Common myeloid progenitor, CD34-positive (primary cell): ENCODE data around the gene STPG3.

Experiments
- CTCF ChIA-PET: fragments of 350-600 bp; sonication (Branson Sonifier 250); formaldehyde crosslinking; loops from one replicate; lab custom pipeline; 2021; ENCODE audit warnings: antibody characterized with exemption; lab: Charles Lee
- POLR2A ChIA-PET: fragments of 350-600 bp; sonication (Branson Sonifier 250); formaldehyde crosslinking; loops from one replicate; lab custom pipeline; 2021; ENCODE audit warnings: antibody characterized with exemption; lab: Charles Lee
- DNase-seq, 3 donors: peaks; one replicate each; pipeline versions ENCODE4 v3.0.0 to v3.0.0-alpha.2; 2013
- H3K27ac ChIP-seq, 2 experiments: 1 replicate in 1 of 2; 2 replicates in 1 of 2; pipeline ENCODE4 v1.7.0; 2013; ENCODE audit warnings: inconsistent platforms in 2 of 2, low read length in 2 of 2, mild to moderate bottlenecking in 2 of 2, low read depth in 1 of 2, moderate library complexity in 1 of 2; ENCODE audit not compliant: severe bottlenecking in 2 of 2, insufficient read depth in 1 of 2, poor library complexity in 1 of 2
- H3K27me3 ChIP-seq, 5 experiments: replicated peaks in 2 of 5; 1 replicate in 3 of 5; 2 replicates in 2 of 5; pipeline versions ENCODE4 v1.6.1 to v1.7.0; 2013; ENCODE audit warnings: low read length in 4 of 5, mild to moderate bottlenecking in 2 of 5, moderate library complexity in 2 of 5, inconsistent platforms in 1 of 5; ENCODE audit not compliant: insufficient read depth in 5 of 5, control insufficient read depth in 4 of 5
- H3K36me3 ChIP-seq, 4 experiments: 1 replicate in 2 of 4; 2 replicates in 2 of 4; pipeline versions ENCODE4 v1.6.1 to v1.7.0; 2013; ENCODE audit warnings: low read length in 3 of 4, control low read depth in 1 of 4, mild to moderate bottlenecking in 1 of 4; ENCODE audit not compliant: control insufficient read depth in 4 of 4, insufficient read depth in 4 of 4
- H3K4me1 ChIP-seq, 4 experiments: 1 replicate in 3 of 4; 2 replicates in 1 of 4; pipeline versions ENCODE4 v1.6.1 to v1.7.1; 2013; ENCODE audit warnings: low read length in 3 of 4, mild to moderate bottlenecking in 3 of 4, control low read depth in 1 of 4, inconsistent platforms in 1 of 4, moderate library complexity in 1 of 4; ENCODE audit not compliant: control insufficient read depth in 4 of 4, insufficient read depth in 4 of 4; ENCODE audit errors: control extremely low read depth in 1 of 4
- H3K4me3 ChIP-seq, 7 experiments: 1 replicate in 4 of 7; 2 replicates in 3 of 7; pipeline versions ENCODE4 v1.5.1 to v1.7.0; 2013; ENCODE audit warnings: mild to moderate bottlenecking in 7 of 7, low read length in 6 of 7, moderate library complexity in 6 of 7, inconsistent platforms in 2 of 7, low read depth in 2 of 7, control low read depth in 1 of 7; ENCODE audit not compliant: insufficient read depth in 4 of 7, control insufficient read depth in 1 of 7; ENCODE audit errors: extremely low read depth in 1 of 7
- H3K9me3 ChIP-seq, 5 experiments: 1 replicate in 4 of 5; 2 replicates in 1 of 5; pipeline versions ENCODE4 v1.6.1 to v1.7.1; 2013; ENCODE audit warnings: low read length in 4 of 5, mild to moderate bottlenecking in 2 of 5, inconsistent platforms in 1 of 5, low read depth in 1 of 5, moderate library complexity in 1 of 5; ENCODE audit not compliant: control insufficient read depth in 4 of 5, insufficient read depth in 2 of 5; ENCODE audit errors: control extremely low read depth in 1 of 5
- WGBS: methylation state at CpG from one replicate; pipeline ENCODE4 v1.1.5; 2013; ENCODE audit not compliant: insufficient coverage; 5-methylcytosine and 5-hydroxymethylcytosine counted together

The STPG3 gene

DNA sequence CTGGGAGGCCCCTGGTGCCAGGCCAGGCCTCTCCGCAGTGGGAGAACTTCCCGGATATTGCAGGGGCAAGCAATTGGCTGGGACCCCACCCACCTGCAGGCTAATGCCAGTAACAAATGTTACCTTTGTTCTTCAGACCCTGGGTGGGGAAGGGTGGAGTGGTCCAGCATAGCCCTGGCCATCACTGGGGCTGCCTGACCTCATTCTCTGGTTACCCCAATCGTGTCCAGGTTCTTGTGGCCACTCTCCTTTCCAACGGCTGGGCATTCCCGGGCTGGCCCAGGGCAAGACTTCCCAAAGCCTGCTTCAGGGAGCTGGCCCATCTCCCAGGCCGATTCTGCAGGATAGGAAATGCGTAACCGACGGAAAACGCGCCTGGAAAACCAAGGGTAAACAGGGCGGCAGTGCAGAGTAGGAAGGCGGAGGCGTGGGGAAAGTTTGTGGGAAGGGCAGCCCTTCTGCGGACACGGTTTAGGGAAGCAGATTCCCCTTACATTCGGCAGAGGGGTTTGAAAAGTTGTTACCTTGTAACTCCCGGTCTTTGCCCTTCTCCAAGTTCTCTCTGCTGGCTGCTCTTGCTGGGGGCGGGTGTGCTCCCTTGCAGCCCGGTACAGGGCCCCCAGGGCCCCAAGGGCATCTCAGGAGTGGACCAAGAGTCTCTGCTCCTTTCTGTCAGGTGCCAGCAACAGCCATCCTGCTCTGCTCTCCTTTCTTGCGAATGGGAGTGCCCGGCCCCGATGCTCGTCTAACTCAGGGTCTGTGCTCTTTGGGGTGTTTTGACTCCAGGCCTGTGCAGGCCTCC is 47.5 kb downstream of the STPG3 start:
- POLR2A ChIA-PET: no interaction called here
- DNase-seq: no peak
- CTCF ChIA-PET: interaction anchor here (1.6 kb wide), 1 partner anchor 12 kb away, joined by 4 read pairs; no protein-coding TSS in a partner anchor
- H3K4me3 ChIP-seq: no peak overlapping the region
- H3K4me1 ChIP-seq: peaks cover 5 to 54% (median 53%) of the 10 kb centered on the region in 4 experiments
- H3K27me3 ChIP-seq: peaks cover 0 to 17% (median 3%) of the 10 kb centered on the region in 5 experiments
- H3K9me3 ChIP-seq: no peaks in the 10 kb centered on the region
- no peaks in the 10 kb centered on the region for H3K36me3 ChIP-seq
- H3K27ac ChIP-seq: no peak overlapping the region
- 98% methylated on average over 24 of the region's 24 CpGs for WGBS

DNA sequence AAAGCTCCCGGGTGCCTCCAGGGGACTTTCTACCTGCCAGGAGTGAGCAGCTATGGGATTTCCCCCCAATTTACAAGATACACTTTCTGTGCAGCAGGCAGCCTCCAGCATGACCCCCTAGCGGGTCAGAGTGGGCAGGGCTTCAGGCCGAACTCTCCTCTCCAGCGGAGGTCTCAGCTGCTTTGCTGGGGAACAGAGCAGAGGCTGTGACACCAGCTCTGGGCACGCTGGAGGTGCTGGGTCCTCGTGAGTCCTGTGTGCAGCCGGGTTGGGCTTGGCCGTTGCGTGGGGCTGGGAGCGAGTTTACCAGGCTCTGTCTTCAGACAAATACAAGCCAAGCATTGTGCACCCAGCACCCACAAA is 48.1 kb downstream of the STPG3 start:
- no peak for DNase-seq
- Histone ChIP-seq H3K4me3 (no peak overlapping the region), H3K4me1 (peaks cover 5 to 57% (median 55%) of the 10 kb centered on the region in 4 experiments), H3K27me3 (peaks cover 0 to 17% (median 3%) of the 10 kb centered on the region in 5 experiments), H3K27ac (no peak overlapping the region), H3K9me3 (no peaks in the 10 kb centered on the region), H3K36me3 (no peaks in the 10 kb centered on the region)
- WGBS: 95% methylated on average over 9 of the region's 10 CpGs
- CTCF ChIA-PET: interaction anchor here (1.6 kb wide), 1 partner anchor 12 kb away, joined by 4 read pairs; no protein-coding TSS in a partner anchor
- POLR2A ChIA-PET: no interaction called here

DNA sequence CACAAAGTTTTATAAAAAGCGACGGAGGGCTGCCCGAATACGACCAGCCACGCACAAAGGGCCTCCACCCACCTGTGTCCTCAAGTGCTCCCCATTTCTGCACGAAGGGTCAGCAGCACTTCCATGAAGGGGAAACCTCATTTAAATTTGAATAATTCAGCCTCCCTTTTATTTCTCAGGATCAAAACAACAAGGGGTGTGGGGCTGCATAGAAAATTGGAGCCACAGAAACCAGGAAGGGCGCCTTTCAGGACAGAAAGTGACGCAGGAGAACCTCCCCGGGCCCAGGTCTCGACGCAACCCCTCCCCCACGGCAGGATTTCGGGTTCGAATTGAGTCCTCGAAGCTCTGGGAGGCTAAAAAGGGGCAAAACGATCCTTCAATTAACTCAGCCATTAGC is 48.9 kb downstream of the STPG3 start:
- Histone ChIP-seq H3K27ac (peak overlapping the region in 1 of 2 experiments; percentile 25), H3K4me3 (peak overlapping the region in 2 of 7 experiments; percentile 16 to 69), H3K4me1 (peaks cover 5 to 62% (median 58%) of the 10 kb centered on the region in 4 experiments), H3K27me3 (peaks cover 0 to 17% (median 3%) of the 10 kb centered on the region in 5 experiments), H3K9me3 (no peaks in the 10 kb centered on the region), H3K36me3 (no peaks in the 10 kb centered on the region)
- DNase-seq: no peak
- ChIA-PET CTCF (interaction anchor here (0.9 kb wide), 1 partner anchor 109 kb away, joined by 3 read pairs; no protein-coding TSS in a partner anchor), POLR2A (no interaction called here)
- 91% methylated on average over 10 of the region's 16 CpGs for WGBS

DNA sequence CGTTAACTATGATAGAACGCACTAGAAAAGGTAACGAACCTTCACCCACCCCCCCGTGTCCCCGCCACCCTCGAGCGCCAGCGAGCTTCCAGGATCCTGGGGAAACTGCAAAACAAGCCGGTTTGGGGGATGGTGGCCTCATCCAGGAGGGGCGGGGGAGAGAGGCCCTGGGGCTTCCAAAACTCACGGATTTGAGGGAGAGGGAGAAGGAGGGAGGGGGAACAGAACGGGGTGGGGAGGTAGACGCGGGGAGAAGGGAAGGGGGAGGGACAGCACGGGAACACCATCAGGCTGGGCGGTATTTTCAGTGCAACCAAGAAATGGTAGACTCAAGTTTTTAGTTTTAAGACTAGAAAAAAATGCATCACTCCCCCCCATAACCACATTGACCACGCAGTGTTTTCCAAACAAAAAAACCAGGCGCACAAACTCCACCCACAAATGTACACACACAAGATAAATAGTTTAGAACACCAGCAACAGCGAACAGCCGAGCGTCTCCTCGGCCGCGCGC is 49.5 kb downstream of the STPG3 start:
- Histone ChIP-seq H3K36me3 (no peaks in the 10 kb centered on the region), H3K27me3 (peaks cover 0 to 17% (median 3%) of the 10 kb centered on the region in 5 experiments), H3K4me3 (peak overlapping the region; percentile 45 to 83 (median 66)), H3K27ac (peak overlapping the region in 1 of 2 experiments; percentile 25), H3K9me3 (no peaks in the 10 kb centered on the region), H3K4me1 (peaks cover 5 to 65% (median 62%) of the 10 kb centered on the region in 4 experiments)
- 0% methylated on average over 2 of the region's 25 CpGs for WGBS
- ChIA-PET CTCF (interaction anchor here (0.9 to 4.8 kb wide), 4 partner anchors 12 to 109 kb away, joined by 3 to 56 read pairs (median 6); no protein-coding TSS in a partner anchor), POLR2A (no interaction called here)
- peak in 2 of 3 donors; percentile 62 to 66 for DNase-seq

DNA sequence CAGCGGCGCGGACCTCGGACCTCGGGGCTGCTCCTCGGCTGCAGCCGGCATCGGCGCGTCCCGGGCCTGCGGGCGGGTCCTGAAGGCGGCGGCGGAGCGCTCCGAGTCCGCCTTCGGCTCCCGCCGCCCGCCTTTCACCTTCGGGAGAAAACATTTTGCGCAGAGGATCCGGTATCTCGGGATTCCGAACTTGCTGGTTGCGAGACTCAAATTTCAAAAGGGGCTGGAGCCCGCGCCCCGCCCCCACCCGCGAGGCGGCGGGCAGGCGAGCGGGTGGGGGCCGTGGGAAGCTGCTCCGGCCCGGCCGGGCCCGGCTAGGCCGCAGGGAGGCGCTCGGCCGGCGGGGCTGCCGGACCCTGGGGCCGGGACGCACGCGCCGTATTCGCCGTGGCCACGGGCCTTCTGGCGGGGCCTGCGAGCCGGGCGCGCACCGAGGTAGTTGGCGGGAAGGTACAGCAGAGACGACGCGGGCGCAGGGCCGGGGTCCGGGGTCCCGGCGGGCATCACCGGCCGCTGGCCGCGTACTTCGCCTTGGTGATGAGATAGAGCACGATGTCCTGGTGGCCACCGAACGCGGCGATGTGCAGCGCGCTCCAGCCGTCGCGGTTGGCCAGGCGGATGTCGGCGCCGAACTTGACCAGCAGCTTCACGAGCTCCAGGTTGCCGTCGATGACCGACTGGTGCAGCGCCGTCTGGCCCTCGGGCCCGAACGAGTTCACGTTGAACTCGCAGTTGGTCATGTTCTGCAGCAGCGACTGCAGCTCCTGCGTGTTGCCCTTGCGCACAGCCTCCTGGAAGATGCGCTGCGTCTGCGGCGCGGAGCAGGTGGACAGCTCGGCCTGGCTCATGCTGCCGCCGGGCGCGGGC is 50.2 kb downstream of the STPG3 start:
- Histone ChIP-seq H3K27me3 (peaks cover 0 to 15% (median 3%) of the 10 kb centered on the region in 5 experiments), H3K4me1 (peaks cover 5 to 69% (median 65%) of the 10 kb centered on the region in 4 experiments), H3K9me3 (no peaks in the 10 kb centered on the region), H3K36me3 (no peaks in the 10 kb centered on the region), H3K4me3 (peak overlapping the region; percentile 45 to 83 (median 66)), H3K27ac (peak overlapping the region in 1 of 2 experiments; percentile 25)
- under 1% methylated on average over 98 of the region's 115 CpGs for WGBS
- DNase-seq: peak in 1 of 3 donors; percentile 55
- CTCF ChIA-PET: interaction anchor here (0.6 to 5.6 kb wide), 13 partner anchors 11 to 122 kb away, joined by 3 to 56 read pairs (median 4); partner anchors contain the start of genes EXD3 and NOXA1
- POLR2A ChIA-PET: interaction anchor here (1.0 to 1.4 kb wide), 3 partner anchors 82 to 122 kb away, joined by 3 to 4 read pairs (median 4); partner anchors contain the start of genes EXD3 and NOXA1

- peak within 1 kb of the TSS in 1 of 2 experiments; percentile 25 for H3K27ac ChIP-seq
- DNase-seq: peak; percentile 83 to 90 (median 89)
- peak within 1 kb of the TSS; percentile 45 to 83 (median 66) for H3K4me3 ChIP-seq
- peaks cover 5 to 69% (median 65%) of the 10 kb centered on the region in 4 experiments for H3K4me1 ChIP-seq
- ChIA-PET POLR2A (interaction anchor here (0.9 to 1.4 kb wide), 6 partner anchors 14 to 121 kb away, joined by 3 to 6 read pairs (median 4); partner anchors contain the start of genes EXD3 and NOXA1), CTCF (interaction anchor here (0.6 to 5.6 kb wide), 16 partner anchors 11 to 141 kb away, joined by 3 to 56 read pairs (median 4); partner anchors contain the start of genes EXD3 and NOXA1)
- H3K36me3 ChIP-seq: no peaks in the 10 kb centered on the region
- H3K9me3 ChIP-seq: no peaks in the 10 kb centered on the region
- H3K27me3 ChIP-seq: peaks cover 0 to 10% (median 2%) of the 10 kb centered on the region in 5 experiments
- under 1% methylated on average over 60 of the region's 60 CpGs for WGBS
Observed at GRCh38 chr9:137302118-137302448, 51.0 kb downstream of the STPG3 start, which contains the start of gene NRARP. TSS of gene NRARP (minus strand) at chr9:137302271. CDS start at chr9:137301928, 343 bp downstream.
